IMR-90 (cell line): ENCODE measurements around the gene KIAA0232. TPM values are rescaled to one million over a fixed set of nuclear protein-coding genes. Genes with fewer than 3 reads are reported as not detected.

Experiments
- ATAC-seq: fragments of 200-7000 bp; cut with Tn5 transposase; 2 replicates; pipeline ENCODE4 v1.9.1; 2020; ENCODE audit warnings: low read depth, mild to moderate bottlenecking, moderate library complexity
- BruUV-seq: library from RNA; stranded (reverse); fragments of 400-500 nt; replicated peaks from 2 replicates; lab custom pipeline; 2021; lab: Mats Ljungman, UMichigan
- CTCF ChIA-PET: fragments of 300-600 bp; formaldehyde crosslinking; extraction: SDS; loops from one replicate; lab custom pipeline; 2021; ENCODE audit warnings: antibody characterized with exemption; lab: Yijun Ruan, JAX
- POLR2A ChIA-PET: fragments of 300-600 bp; sonication (Branson Sonifier 250); formaldehyde crosslinking; loops from one replicate; lab custom pipeline; 2022; ENCODE audit warnings: antibody characterized with exemption; ENCODE audit not compliant: unreplicated experiment; lab: Charles Lee
- DNase-seq: peaks from one replicate; pipeline ENCODE4 v3.0.0; 2013
- H2AFZ ChIP-seq: replicated peaks from 2 replicates; pipeline ENCODE3; 2013; ENCODE audit warnings: low read length, mild to moderate bottlenecking; ENCODE audit not compliant: poor library complexity
- H2AK5ac ChIP-seq: 2 replicates; pipeline ENCODE4 v1.6.1; 2013; ENCODE audit warnings: low read depth, low read length, inconsistent platforms
- H2AK9ac ChIP-seq: replicated peaks from 2 replicates; pipeline ENCODE3; 2013; ENCODE audit warnings: mild to moderate bottlenecking, low read depth, low read length, moderate library complexity; ENCODE audit not compliant: poor library complexity
- H2BK120ac ChIP-seq: 2 replicates; pipeline ENCODE4 v1.6.1; 2013; ENCODE audit warnings: low read depth, low read length, inconsistent platforms
- H2BK15ac ChIP-seq: 3 replicates; pipeline ENCODE4 v1.6.1; 2013; ENCODE audit warnings: low read depth, low read length, inconsistent platforms
- H2BK20ac ChIP-seq: 2 replicates; pipeline ENCODE4 v1.6.1; 2013; ENCODE audit warnings: low read depth, mild to moderate bottlenecking, inconsistent platforms, low read length, moderate library complexity
- H2BK5ac ChIP-seq: 2 replicates; pipeline ENCODE4 v1.6.1; 2013; ENCODE audit warnings: mild to moderate bottlenecking, low read depth, low read length, inconsistent platforms; ENCODE audit not compliant: poor library complexity, severe bottlenecking
- H3K14ac ChIP-seq: replicated peaks from 2 replicates; pipeline ENCODE4 v1.6.1; 2013; ENCODE audit warnings: low read depth, low read length, inconsistent platforms
- H3K18ac ChIP-seq: 2 replicates; pipeline ENCODE4 v1.6.1; 2013; ENCODE audit warnings: low read depth, low read length, control low read depth
- H3K23ac ChIP-seq: 2 replicates; pipeline ENCODE4 v1.6.1; 2013; ENCODE audit warnings: low read depth, low read length, inconsistent platforms
- H3K27ac ChIP-seq: 2 replicates; pipeline ENCODE4 v1.5.1; 2013; ENCODE audit warnings: mild to moderate bottlenecking, control low read depth, low read length; ENCODE audit not compliant: insufficient read depth
- H3K27me3 ChIP-seq: 2 replicates; pipeline ENCODE4 v1.6.1; 2013; ENCODE audit warnings: low read length; ENCODE audit not compliant: control insufficient read depth, insufficient read depth
- H3K36me3 ChIP-seq: 2 replicates; pipeline ENCODE4 v1.6.1; 2013; ENCODE audit warnings: low read length, mixed read lengths; ENCODE audit not compliant: control insufficient read depth, insufficient read depth
- H3K4ac ChIP-seq: 2 replicates; pipeline ENCODE4 v1.6.1; 2013; ENCODE audit warnings: low read depth, low read length, inconsistent platforms
- H3K4me1 ChIP-seq: 2 replicates; pipeline ENCODE4 v1.6.1; 2013; ENCODE audit warnings: low read length, mixed read lengths; ENCODE audit not compliant: control insufficient read depth, insufficient read depth
- H3K4me2 ChIP-seq: 2 replicates; pipeline ENCODE4 v1.6.1; 2013; ENCODE audit warnings: low read depth, mild to moderate bottlenecking, control low read depth, low read length, moderate library complexity
- H3K4me3 ChIP-seq: 2 replicates; pipeline ENCODE4 v1.5.1; 2013; ENCODE audit warnings: low read depth, mild to moderate bottlenecking, control low read depth, low read length, moderate library complexity; ENCODE audit not compliant: insufficient read depth
- H3K56ac ChIP-seq: 2 replicates; pipeline ENCODE4 v1.6.1; 2013; ENCODE audit warnings: low read length, inconsistent platforms; ENCODE audit not compliant: insufficient read depth; ENCODE audit errors: extremely low read depth
- H3K79me1 ChIP-seq, 2 experiments: 2 replicates each; pipeline ENCODE4 v1.6.1; 2013; ENCODE audit warnings: low read length in 2 of 2, inconsistent platforms in 1 of 2, low read depth in 1 of 2
- H3K9ac ChIP-seq: 2 replicates; pipeline ENCODE4 v1.6.1; 2013; ENCODE audit warnings: low read depth, low read length, control low read depth
- H3K9me1 ChIP-seq: 2 replicates; pipeline ENCODE4 v1.6.1; 2013; ENCODE audit warnings: low read length, inconsistent platforms; ENCODE audit not compliant: insufficient read depth
- H3K9me3 ChIP-seq: 2 replicates; pipeline ENCODE4 v1.6.1; 2013; ENCODE audit warnings: low read length; ENCODE audit not compliant: control insufficient read depth, insufficient read depth
- H4K20me1 ChIP-seq: 2 replicates; pipeline ENCODE4 v1.6.1; 2013; ENCODE audit warnings: low read length, inconsistent platforms; ENCODE audit not compliant: insufficient read depth
- H4K5ac ChIP-seq: 2 replicates; pipeline ENCODE4 v1.6.1; 2013; ENCODE audit warnings: mild to moderate bottlenecking, low read depth, low read length, control low read depth
- H4K8ac ChIP-seq, 2 experiments: 2 replicates each; pipeline ENCODE4 v1.6.1; 2013; ENCODE audit warnings: low read depth in 2 of 2, low read length in 2 of 2, control low read depth in 1 of 2, inconsistent platforms in 1 of 2
- H4K91ac ChIP-seq: 2 replicates; pipeline ENCODE4 v1.6.1; 2013; ENCODE audit warnings: low read depth, low read length, inconsistent platforms; ENCODE audit not compliant: insufficient read depth
- BHLHE40 ChIP-seq: fragments of 150-350 bp; IDR thresholded peaks from 2 replicates; pipeline ENCODE4 v1.6.1; 2016; ENCODE audit warnings: mild to moderate bottlenecking, low read depth, low read length
- CEBPB ChIP-seq: IDR thresholded peaks from 2 replicates; pipeline ENCODE4 v1.6.1; 2012; ENCODE audit warnings: low read depth, low read length, improper control_type of control experiment
- CHD1 ChIP-seq: IDR thresholded peaks from 2 replicates; pipeline ENCODE4 v1.6.1; 2012; ENCODE audit warnings: low read depth, low read length, improper control_type of control experiment
- MAFK ChIP-seq: IDR thresholded peaks from 2 replicates; pipeline ENCODE4 v1.6.1; 2012; ENCODE audit warnings: low read depth, low read length, improper control_type of control experiment
- MAZ ChIP-seq: IDR thresholded peaks from 2 replicates; pipeline ENCODE4 v1.6.1; 2012; ENCODE audit warnings: low read depth, mild to moderate bottlenecking, low read length, improper control_type of control experiment, moderate library complexity, borderline replicate concordance
- MXI1 ChIP-seq: IDR thresholded peaks from 2 replicates; pipeline ENCODE4 v1.6.1; 2012; ENCODE audit warnings: low read depth, mild to moderate bottlenecking, low read length, moderate library complexity, borderline replicate concordance
- NFE2L2 ChIP-seq: fragments of 150-350 bp; IDR thresholded peaks from 2 replicates; pipeline ENCODE4 v1.6.1; 2016; ENCODE audit warnings: low read depth, mild to moderate bottlenecking, low read length
- POLR2A ChIP-seq: IDR thresholded peaks from 2 replicates; pipeline ENCODE4 v1.6.1; 2012; ENCODE audit warnings: mild to moderate bottlenecking, low read depth, low read length
- RCOR1 ChIP-seq: IDR thresholded peaks from 2 replicates; pipeline ENCODE4 v1.6.1; 2012; ENCODE audit warnings: mild to moderate bottlenecking, low read length, improper control_type of control experiment; ENCODE audit not compliant: insufficient replicate concordance
- RFX5 ChIP-seq: IDR thresholded peaks from 2 replicates; pipeline ENCODE4 v1.8.0; 2012; ENCODE audit warnings: low read depth, mild to moderate bottlenecking, low read length, moderate library complexity
- SMC3 ChIP-seq: fragments of 150-350 bp; IDR thresholded peaks from 2 replicates; pipeline ENCODE4 v1.6.1; 2016; ENCODE audit warnings: low read depth, mild to moderate bottlenecking, antibody characterized with exemption, low read length, moderate library complexity
- WGBS, 2 experiments: methylation state at CpG; one replicate each; pipeline versions ENCODE4 v1.1.5 to v1.1.7; 2013; ENCODE audit warnings: missing lambda C conversion rate in 2 of 2; ENCODE audit not compliant: insufficient read length in 1 of 2; ENCODE audit errors: extremely low coverage in 2 of 2; 5-methylcytosine and 5-hydroxymethylcytosine counted together
- dilution Hi-C: fragments of 300-500 bp; cut with HindIII; formaldehyde crosslinking; loops from one replicate; pipeline ENCODE4 v1.14.3; 2018; ENCODE audit warnings: low sequenced_read_pairs; ENCODE audit not compliant: unreplicated experiment
- in situ Hi-C: fragments of 300-500 bp; cut with MboI; formaldehyde crosslinking; loops from 3 replicates; pipeline ENCODE4 v1.14.3; 2019; ENCODE audit warnings: low sequenced_read_pairs, inconsistent platforms, mixed read lengths
- intact Hi-C: fragments of 100-400 bp; cut with micrococcal nuclease; formaldehyde crosslinking; loops from 2 replicates; pipeline ENCODE4 v1.10.0; 2022
- polyA plus RNA-seq, 3 experiments: library from polyadenylated mRNA; depleted of rRNA; stranded (reverse); fragments of >200 nt; gene quantifications; 2 replicates each; pipeline ENCODE4 v1.2.3, GENCODE V29; 2012; ENCODE audit warnings: low replicate concordance in 1 of 3
- total RNA-seq: library from RNA; depleted of rRNA; stranded (reverse); fragments of >200 nt; gene quantifications from 2 replicates; pipeline ENCODE4 v1.2.3, GENCODE V29; 2012
- TF ChIP-seq, protein P1 (sequence below): conservative IDR thresholded peaks from 2 replicates; pipeline ENCODE4 v1.5.1; 2012; ENCODE audit warnings: mild to moderate bottlenecking, low read depth, low read length, improper control_type of control experiment

The KIAA0232 gene
- total and polyA plus RNA-seq, 2 of the 4 experiments (the other 2 are of a cell fraction): 6.8 to 19.5 TPM

DNA sequence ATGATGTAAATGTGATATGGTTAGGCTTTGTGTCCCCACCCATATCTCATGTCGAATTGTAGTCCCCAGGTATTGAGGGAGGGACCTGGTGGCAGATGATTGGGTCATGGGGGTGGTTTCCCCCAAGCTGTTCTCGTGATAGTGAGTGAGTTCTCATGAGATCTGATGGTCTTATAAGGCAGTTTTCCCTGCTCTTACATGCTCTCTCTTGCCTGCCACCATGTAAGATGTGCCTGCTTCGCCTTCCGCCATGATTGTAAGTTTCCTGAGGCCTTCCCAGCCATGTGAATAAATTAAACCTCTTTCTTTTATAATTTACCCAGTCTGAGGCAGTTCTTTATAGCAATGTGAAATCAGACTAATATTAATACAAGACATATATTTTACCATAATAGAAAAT is 42.6 kb upstream of the KIAA0232 start:
- Histone ChIP-seq H3K27ac (no peak overlapping the region), H3K4ac (no peak overlapping the region), H3K4me2 (no peak overlapping the region), H3K4me1 (no peaks in the 10 kb centered on the region), H2BK15ac (no peak overlapping the region), H2AFZ (no peak overlapping the region), H4K5ac (no peak overlapping the region), H3K23ac (no peak overlapping the region), H2BK20ac (no peak overlapping the region), H3K79me1 (no peaks in the 10 kb centered on the region), H3K56ac (no peak overlapping the region), H4K8ac (no peak overlapping the region), H4K91ac (no peak overlapping the region), H3K9ac (no peak overlapping the region), H2BK120ac (no peak overlapping the region), H3K14ac (no peak overlapping the region), H3K18ac (no peak overlapping the region), H4K20me1 (no peaks in the 10 kb centered on the region), H2BK5ac (no peak overlapping the region), H2AK5ac (no peak overlapping the region), H2AK9ac (no peak overlapping the region), H3K9me1 (no peaks in the 10 kb centered on the region), H3K27me3 (peaks cover 5% of the 10 kb centered on the region), H3K9me3 (peaks cover 3% of the 10 kb centered on the region; the same call in 1 of the 2 replicates), H3K36me3 (no peaks in the 10 kb centered on the region), H3K4me3 (no peak overlapping the region)
- dilution Hi-C loops: no loop called here
- ATAC-seq: no peak
- in situ Hi-C loops: no loop called here
- WGBS, 2 experiments: no CpG with 5 or more reads among the region's 4 CpGs
- ChIA-PET POLR2A (no interaction called here), CTCF (interaction anchor here (0.9 kb wide), 1 partner anchor 44 kb away, joined by 3 read pairs; no protein-coding TSS in a partner anchor)
- TF ChIP-seq POLR2A: no peak
- TF ChIP-seq NFE2L2: no peak
- no peak for TF ChIP-seq CHD1
- TF ChIP-seq RCOR1: no peak
- TF ChIP-seq SMC3: no peak
- no peak for TF ChIP-seq CEBPB
- TF ChIP-seq BHLHE40: no peak
- no peak for TF ChIP-seq MAFK
- TF ChIP-seq, protein P1, sequence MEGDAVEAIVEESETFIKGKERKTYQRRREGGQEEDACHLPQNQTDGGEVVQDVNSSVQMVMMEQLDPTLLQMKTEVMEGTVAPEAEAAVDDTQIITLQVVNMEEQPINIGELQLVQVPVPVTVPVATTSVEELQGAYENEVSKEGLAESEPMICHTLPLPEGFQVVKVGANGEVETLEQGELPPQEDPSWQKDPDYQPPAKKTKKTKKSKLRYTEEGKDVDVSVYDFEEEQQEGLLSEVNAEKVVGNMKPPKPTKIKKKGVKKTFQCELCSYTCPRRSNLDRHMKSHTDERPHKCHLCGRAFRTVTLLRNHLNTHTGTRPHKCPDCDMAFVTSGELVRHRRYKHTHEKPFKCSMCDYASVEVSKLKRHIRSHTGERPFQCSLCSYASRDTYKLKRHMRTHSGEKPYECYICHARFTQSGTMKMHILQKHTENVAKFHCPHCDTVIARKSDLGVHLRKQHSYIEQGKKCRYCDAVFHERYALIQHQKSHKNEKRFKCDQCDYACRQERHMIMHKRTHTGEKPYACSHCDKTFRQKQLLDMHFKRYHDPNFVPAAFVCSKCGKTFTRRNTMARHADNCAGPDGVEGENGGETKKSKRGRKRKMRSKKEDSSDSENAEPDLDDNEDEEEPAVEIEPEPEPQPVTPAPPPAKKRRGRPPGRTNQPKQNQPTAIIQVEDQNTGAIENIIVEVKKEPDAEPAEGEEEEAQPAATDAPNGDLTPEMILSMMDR: no peak
- TF ChIP-seq RFX5: no peak
- no peak for TF ChIP-seq MXI1
- TF ChIP-seq MAZ: no peak
- intact Hi-C loops: no loop called here
- DNase-seq: no peak
- BruUV-seq: no TSS peak
